ENCODE results near the gene PEAR1. TPM values are rescaled to one million over a fixed set of nuclear protein-coding genes. Genes with fewer than 3 reads are reported as not detected.

PEAR1 gene
- total and polyA plus RNA-seq, 2 of the 8 experiments (the other 6 are each of a cell fraction or from before 2014, with no cell fraction given): 0.63 to 0.71 TPM

- 84% methylated on average over 17 of the region's 29 CpGs; no CpG with 5 or more reads in 1 of the 2 experiments for WGBS, 2 experiments (ENCODE audit: extremely low coverage in 1 of 2, insufficient coverage in 1 of 2, insufficient read length in 1 of 2, insufficient replicate concordance in 2 of 2, low coverage in 1 of 2, low lambda C conversion rate in 2 of 2, missing lambda C conversion rate in 1 of 2)
- no peak overlapping the region for H4K5ac ChIP-seq (ENCODE audit: insufficient read length, low read depth, low read length)
- H3K23ac ChIP-seq (ENCODE audit: insufficient read length): no peak overlapping the region
- H3K9me3 ChIP-seq (ENCODE audit: insufficient read depth in 2 of 2, low read depth in 1 of 2, low read length in 1 of 2): peaks cover 0 to 4% of the 10 kb centered on the region in 2 experiments; a peak in 1 of 4 replicates
- H2BK5ac ChIP-seq (ENCODE audit: low read depth, low read length): no peak overlapping the region
- H3K4me2 ChIP-seq (ENCODE audit: insufficient read depth in 1 of 2, low read depth in 2 of 2, low read length in 2 of 2): no peak overlapping the region
- peaks cover 2 to 9% (median 7%) of the 10 kb centered on the region in 4 experiments for H3K4me1 ChIP-seq (replicated peaks in 1 of 4; ENCODE audit: control insufficient read depth in 3 of 4, insufficient read depth in 4 of 4, low read length in 3 of 4)
- POLR2A ChIA-PET (ENCODE audit: partially characterized antibody): no interaction called here
- no peak overlapping the region for H3K18ac ChIP-seq (ENCODE audit: extremely low read depth, low read length)
- H2BK120ac ChIP-seq (replicated peaks; ENCODE audit: low read depth, low read length): no peak overlapping the region
- H3K27me3 ChIP-seq (replicated peaks in 1 of 4; ENCODE audit: control insufficient read depth in 3 of 4, extremely low read depth in 1 of 4, insufficient read depth in 3 of 4, low read length in 3 of 4): peaks cover 0 to 15% (median 10%) of the 10 kb centered on the region in 4 experiments; a peak in 6 of 7 replicates
- no peak overlapping the region for H2BK20ac ChIP-seq (ENCODE audit: low read length)
- H3K23me2 ChIP-seq (ENCODE audit: low read depth, low read length): peaks cover 3% of the 10 kb centered on the region; the same call in 1 of the 2 replicates
- H2BK12ac ChIP-seq (ENCODE audit: low read depth, low read length): no peak overlapping the region
- CTCF ChIA-PET (ENCODE audit: partially characterized antibody): interaction anchor here (0.7 to 4.2 kb wide), 9 partner anchors 9 to 220 kb away, joined by 3 to 73 read pairs (median 4); partner anchors contain the start of gene NTRK1
- no peak overlapping the region for H2BK15ac ChIP-seq (ENCODE audit: low read length)
- no peak overlapping the region for H4K8ac ChIP-seq (ENCODE audit: extremely low read depth, insufficient read depth, low read length)
- no peak overlapping the region for H2AK5ac ChIP-seq (ENCODE audit: low read depth, low read length)
- H3K4me3 ChIP-seq (ENCODE audit: extremely low read depth in 1 of 4, insufficient read depth in 2 of 4, low read depth in 3 of 4, low read length in 4 of 4): no peak overlapping the region
- no peak overlapping the region for H3K27ac ChIP-seq (ENCODE audit: low read depth, low read length)
- no peak overlapping the region for H3K4ac ChIP-seq (replicated peaks; ENCODE audit: insufficient read length, low read depth, low read length)
- no peak overlapping the region for H2AFZ ChIP-seq (ENCODE audit: low read length)
- H3K9ac ChIP-seq (replicated peaks in 1 of 4; ENCODE audit: extremely low read depth in 1 of 4, low read depth in 3 of 4, low read length in 3 of 4): no peak overlapping the region
- DNase-seq (ENCODE audit: low read depth in 1 of 2, low spot score in 2 of 2) (no peak), FAIRE-seq (no peak)
- no peak overlapping the region for H3K56ac ChIP-seq (replicated peaks; ENCODE audit: insufficient read length, low read depth, low read length)
- no peaks in the 10 kb centered on the region for H3K36me3 ChIP-seq (ENCODE audit: control insufficient read depth in 2 of 4, insufficient read depth in 4 of 4, low read length in 3 of 4)
- no peak overlapping the region for H3K14ac ChIP-seq (ENCODE audit: insufficient read length)
- no peak overlapping the region for H4K91ac ChIP-seq (replicated peaks; ENCODE audit: insufficient read length, low read length)
- no peaks in the 10 kb centered on the region for H3K79me2 ChIP-seq (ENCODE audit: control insufficient read depth in 1 of 2, insufficient read depth in 2 of 2, low read length in 2 of 2)
- no peaks in the 10 kb centered on the region for H3K79me1 ChIP-seq (ENCODE audit: low read depth, low read length)
- peaks cover 0 to 6% of the 10 kb centered on the region in 2 experiments for H4K20me1 ChIP-seq (replicated peaks in 1 of 2; ENCODE audit: control insufficient read depth in 1 of 2, insufficient read depth in 2 of 2, low read length in 2 of 2)
- TF ChIP-seq SAP30 (IDR thresholded peaks at IDR 0.05; ENCODE audit: insufficient read depth, insufficient replicate concordance, low read length): no peak
- no peak for TF ChIP-seq BCL11A (IDR thresholded peaks at IDR 0.05; ENCODE audit: low read depth in 2 of 2, low read length in 2 of 2)
- TF ChIP-seq CEBPB (IDR thresholded peaks at IDR 0.05; ENCODE audit: low read depth, low read length): no peak
- no peak for TF ChIP-seq SRF (IDR thresholded peaks at IDR 0.05; ENCODE audit: low read depth, low read length)
- TF ChIP-seq E2F6 (IDR thresholded peaks at IDR 0.05): no peak
- TF ChIP-seq USF2 (IDR thresholded peaks at IDR 0.05; ENCODE audit: low read length): no peak
- TF ChIP-seq TCF12 (IDR thresholded peaks at IDR 0.05; ENCODE audit: low read depth, low read length): no peak
- no peak for TF ChIP-seq BACH1 (IDR thresholded peaks at IDR 0.05; ENCODE audit: low read length)
- TF ChIP-seq PHF8 (conservative IDR thresholded peaks at IDR 0.05; ENCODE audit: low read depth, low read length): no peak
- TF ChIP-seq HDAC2 (IDR thresholded peaks at IDR 0.05; ENCODE audit: borderline replicate concordance in 1 of 2, low read depth in 2 of 2, low read length in 2 of 2): no peak
- TF ChIP-seq MAFK (IDR thresholded peaks at IDR 0.05; ENCODE audit: low read depth, low read length): no peak
- no peak for TF ChIP-seq POU5F1 (IDR thresholded peaks at IDR 0.05; ENCODE audit: low read depth, low read length)
Measured at GRCh38 chr1:156908541-156908940, 15.0 kb downstream of the PEAR1 start.
